Panc1 (cell line): ENCODE measurements around the gene RAP1GAP2. TPM values are rescaled to one million over a fixed set of nuclear protein-coding genes. Genes with fewer than 3 reads are reported as not detected.

Experiments used
- ATAC-seq: fragments of 200-7000 bp; cut with Tn5 transposase; 2 replicates; pipeline ENCODE4 v1.9.1; 2020; ENCODE audit warnings: mild to moderate bottlenecking, moderate library complexity
- BruUV-seq: library from RNA; stranded (reverse); fragments of 400-500 nt; replicated peaks from 2 replicates; lab custom pipeline; 2021; lab: Mats Ljungman, UMichigan
- CTCF ChIA-PET: fragments of 300-600 bp; sonication (Branson Sonifier 250); formaldehyde crosslinking; loops from one replicate; lab custom pipeline; 2022; ENCODE audit warnings: antibody characterized with exemption; lab: Charles Lee
- POLR2A ChIA-PET: fragments of 300-600 bp; sonication (Branson Sonifier 250); formaldehyde crosslinking; loops from one replicate; lab custom pipeline; 2022; ENCODE audit warnings: antibody characterized with exemption; lab: Charles Lee
- DNase-seq: peaks from one replicate; pipeline ENCODE4 v3.0.0-alpha.2; 2010; ENCODE audit warnings: low read depth, low spot score
- H3K27ac ChIP-seq: 2 replicates; pipeline ENCODE4 v1.5.1; 2011; ENCODE audit warnings: mild to moderate bottlenecking, low read length, inconsistent platforms
- H3K27me3 ChIP-seq: fragments of 200-500 bp; sonication (Bioruptor generic); 2 replicates; pipeline ENCODE4 v1.6.0; 2014; ENCODE audit warnings: low read length, inconsistent platforms; ENCODE audit not compliant: control insufficient read depth, insufficient read depth
- H3K36me3 ChIP-seq: fragments of 200-500 bp; sonication (Bioruptor generic); 2 replicates; pipeline ENCODE4 v1.5.1; 2014; ENCODE audit warnings: inconsistent platforms, mild to moderate bottlenecking, low read length, moderate library complexity; ENCODE audit not compliant: control insufficient read depth, insufficient read depth
- H3K4me1 ChIP-seq: 2 replicates; pipeline ENCODE4 v1.5.1; 2011; ENCODE audit warnings: inconsistent platforms, mild to moderate bottlenecking, low read length, moderate library complexity; ENCODE audit not compliant: control insufficient read depth, insufficient read depth
- H3K4me3 ChIP-seq, 2 experiments: 2 replicates each; pipeline ENCODE4 v1.5.1; 2011 to 2012; ENCODE audit warnings: low read depth in 2 of 2, low read length in 2 of 2, mild to moderate bottlenecking in 2 of 2, inconsistent platforms in 1 of 2, moderate library complexity in 1 of 2
- H3K9me3 ChIP-seq: fragments of 200-500 bp; sonication (Bioruptor generic); 2 replicates; pipeline ENCODE4 v1.5.1; 2014; ENCODE audit warnings: low read depth, mild to moderate bottlenecking, inconsistent platforms, low read length, moderate library complexity; ENCODE audit not compliant: control insufficient read depth, insufficient read depth
- CTCF ChIP-seq: fragments of 450-650 bp; IDR thresholded peaks from 2 replicates; pipeline ENCODE4 v1.5.1; 2017; ENCODE audit warnings: mild to moderate bottlenecking
- POLR2AphosphoS5 ChIP-seq: IDR thresholded peaks from 2 replicates; pipeline ENCODE4 v1.6.1; 2012; ENCODE audit warnings: mild to moderate bottlenecking, low read depth, low read length, moderate library complexity
- REST ChIP-seq, 2 experiments: IDR thresholded peaks; 2 replicates each; pipeline ENCODE4 v1.6.1; 2011 to 2012; ENCODE audit warnings: low read depth in 2 of 2, control low read depth in 1 of 2, low read length in 1 of 2, mild to moderate bottlenecking in 1 of 2, moderate library complexity in 1 of 2; ENCODE audit not compliant: insufficient read depth in 1 of 2
- SIN3A ChIP-seq: IDR thresholded peaks from 2 replicates; pipeline ENCODE4 v1.6.1; 2012; ENCODE audit warnings: low read depth, mild to moderate bottlenecking, low read length, moderate library complexity, borderline replicate concordance; ENCODE audit not compliant: insufficient read depth
- TCF7L2 ChIP-seq: IDR thresholded peaks from 2 replicates; pipeline ENCODE4 v1.6.1; 2011; ENCODE audit warnings: mild to moderate bottlenecking, low read depth, low read length, inconsistent platforms
- in situ Hi-C: cut with HindIII; loops from 2 replicates; pipeline ENCODE4 v1.10.0; 2016; ENCODE audit warnings: low sequenced_read_pairs, low pct_unique_long_range_greater_than_20kb
- intact Hi-C: fragments of 100-400 bp; cut with micrococcal nuclease; formaldehyde crosslinking; loops from one replicate; pipeline ENCODE4 v1.10.0; 2022; ENCODE audit not compliant: unreplicated experiment
- total RNA-seq: library from RNA; stranded (reverse); gene quantifications from one replicate; pipeline ENCODE4 v1.2.1, GENCODE V29; 2021; ENCODE audit not compliant: unreplicated experiment

The RAP1GAP2 gene
- total RNA-seq, 1 experiment from 2014 or later = 10.0 TPM

GRCh38 chr17:2779545-2779944 is 16.7 kb upstream of the RAP1GAP2 start:
- Histone ChIP-seq H3K27ac (no peak overlapping the region), H3K4me3 (no peak overlapping the region), H3K27me3 (no peaks in the 10 kb centered on the region), H3K36me3 (no peaks in the 10 kb centered on the region), H3K4me1 (no peaks in the 10 kb centered on the region), H3K9me3 (no peaks in the 10 kb centered on the region)
- ChIA-PET POLR2A (no interaction called here), CTCF (no interaction called here)
- no TSS peak for BruUV-seq
- in situ Hi-C loops (no loop called here), intact Hi-C loops (no loop called here)
- ATAC-seq (no peak), DNase-seq (no peak)
- TF ChIP-seq POLR2AphosphoS5 (no peak), REST (IDR thresholded peaks at IDR 0.05; ENCODE audit: insufficient read depth in 1 of 2, low read depth in 2 of 2, low read length in 1 of 2) (no peak), TCF7L2 (no peak), SIN3A (no peak), CTCF (no peak)

GRCh38 chr17:2780256-2780655 is 16.0 kb upstream of the RAP1GAP2 start:
- no peak overlapping the region for H3K27ac ChIP-seq
- DNase-seq (no peak), ATAC-seq (no peak)
- intact Hi-C loops = no loop called here
- H3K27me3 ChIP-seq = no peaks in the 10 kb centered on the region
- no peak for TF ChIP-seq POLR2AphosphoS5
- no peak for TF ChIP-seq SIN3A
- TF ChIP-seq CTCF = no peak
- no peak for TF ChIP-seq TCF7L2
- TF ChIP-seq REST (IDR thresholded peaks at IDR 0.05; ENCODE audit: insufficient read depth in 1 of 2, low read depth in 2 of 2, low read length in 1 of 2) = no peak
- no peaks in the 10 kb centered on the region for H3K9me3 ChIP-seq
- no peaks in the 10 kb centered on the region for H3K36me3 ChIP-seq
- no peak overlapping the region for H3K4me3 ChIP-seq
- ChIA-PET CTCF (no interaction called here), POLR2A (no interaction called here)
- no peaks in the 10 kb centered on the region for H3K4me1 ChIP-seq
- in situ Hi-C loops = no loop called here
- no TSS peak for BruUV-seq
